Activated CD4-positive, alpha-beta T cell treated with anti-CD3 and anti-CD28 coated beads, Interleukin-2, amount 50 U/mL, for 48 hours (primary cell): Measurements from ENCODE around the gene TTC21A.

Experiments
- DNase-seq, 2 experiments: peaks; one replicate each; pipeline ENCODE4 v3.0.0-alpha.2; 2020

Gene TTC21A

GRCh38 chr3:39122813-39123212 lies 15.3 kb downstream of the TTC21A start:
- no peak for DNase-seq

GRCh38 chr3:39124876-39125840 lies 17.7 kb downstream of the TTC21A start:
- DNase-seq = no peak

DNA sequence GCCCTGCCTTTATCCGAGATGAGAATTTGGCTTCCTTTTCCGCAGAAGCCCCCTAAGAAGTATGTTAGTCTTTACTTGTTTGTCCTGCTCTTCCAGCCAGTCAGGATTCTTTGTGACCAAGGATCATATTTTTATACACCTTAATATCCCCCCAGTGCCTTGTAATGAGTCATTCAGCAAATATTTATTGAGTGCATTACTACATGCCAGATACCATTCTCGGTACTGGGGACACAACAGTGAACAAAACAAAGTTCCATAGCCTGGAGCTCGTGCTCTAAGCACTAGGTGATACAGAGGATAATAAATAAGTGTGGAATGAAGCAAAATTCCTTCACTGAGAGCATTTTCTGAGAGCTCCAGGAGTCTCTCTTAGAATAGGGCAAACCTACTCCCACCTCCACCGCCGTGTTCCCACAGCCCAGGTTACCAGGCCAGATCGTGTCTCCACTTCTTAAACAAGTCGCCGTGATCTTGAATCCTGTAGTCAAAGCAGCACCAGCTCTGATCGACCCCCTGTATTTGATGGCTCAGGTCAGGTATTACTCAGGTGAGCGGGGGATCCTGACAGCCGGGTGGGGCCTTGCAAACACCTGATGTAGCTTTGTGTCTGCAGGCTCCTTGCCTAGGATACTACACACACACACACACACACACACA lies 18.5 kb downstream of the TTC21A start:
- no peak for DNase-seq

GRCh38 chr3:39126532-39127071 lies 19.1 kb downstream of the TTC21A start:
- DNase-seq = peak; percentile 45 to 54

- no peak for DNase-seq
These were observed 19.9 kb downstream of the TTC21A start for GRCh38 chr3:39127269-39127907.

- no peak for DNase-seq
These were observed 20.4 kb downstream of the TTC21A start for GRCh38 chr3:39127908-39128304.

- no peak for DNase-seq
These were observed 21.5 kb downstream of the TTC21A start for GRCh38 chr3:39128951-39129350.

DNA sequence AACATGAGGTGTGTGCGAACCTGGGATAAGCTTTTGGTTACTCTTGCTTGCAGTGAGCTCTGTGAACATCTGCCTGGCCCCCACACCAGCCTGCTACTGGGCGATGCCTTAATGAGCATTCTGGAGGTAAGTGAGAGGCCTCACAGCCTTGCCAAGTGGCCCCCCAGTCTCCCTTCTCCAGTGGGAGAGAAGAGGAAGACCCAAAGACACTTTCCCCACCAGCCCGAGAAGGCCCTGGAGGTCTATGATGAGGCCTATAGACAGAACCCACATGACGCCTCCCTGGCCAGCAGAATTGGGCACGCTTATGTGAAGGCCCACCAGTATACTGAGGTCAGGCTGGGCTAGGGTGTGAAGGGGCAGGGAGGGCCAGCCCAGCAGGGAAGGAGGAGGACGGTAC lies 22.5 kb downstream of the TTC21A start:
- DNase-seq = no peak

DNA sequence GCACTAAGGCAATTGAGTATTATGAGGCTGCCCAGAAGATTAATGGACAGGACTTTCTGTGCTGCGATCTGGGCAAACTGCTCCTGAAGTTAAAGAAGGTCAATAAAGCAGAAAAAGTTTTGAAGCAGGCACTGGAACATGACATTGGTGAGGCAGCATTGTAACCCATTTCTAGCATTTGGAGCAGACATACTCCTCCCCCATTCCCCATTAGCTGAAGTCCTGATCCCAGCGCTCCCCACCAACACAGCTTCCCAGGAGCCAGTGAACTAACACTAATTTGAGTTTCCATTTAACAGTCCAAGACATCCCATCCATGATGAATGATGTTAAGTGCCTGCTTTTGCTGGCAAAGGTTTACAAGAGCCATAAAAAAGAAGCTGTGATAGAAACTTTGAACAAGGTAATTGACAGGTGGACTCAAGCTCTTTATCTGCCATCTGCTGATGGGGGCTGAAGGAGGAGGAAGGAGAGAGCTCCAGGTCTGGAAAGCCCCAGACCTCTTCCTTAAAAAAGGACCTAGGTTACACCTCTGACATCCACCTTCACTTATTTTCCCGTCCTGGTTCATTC lies 23.3 kb downstream of the TTC21A start:
- no peak for DNase-seq

DNA sequence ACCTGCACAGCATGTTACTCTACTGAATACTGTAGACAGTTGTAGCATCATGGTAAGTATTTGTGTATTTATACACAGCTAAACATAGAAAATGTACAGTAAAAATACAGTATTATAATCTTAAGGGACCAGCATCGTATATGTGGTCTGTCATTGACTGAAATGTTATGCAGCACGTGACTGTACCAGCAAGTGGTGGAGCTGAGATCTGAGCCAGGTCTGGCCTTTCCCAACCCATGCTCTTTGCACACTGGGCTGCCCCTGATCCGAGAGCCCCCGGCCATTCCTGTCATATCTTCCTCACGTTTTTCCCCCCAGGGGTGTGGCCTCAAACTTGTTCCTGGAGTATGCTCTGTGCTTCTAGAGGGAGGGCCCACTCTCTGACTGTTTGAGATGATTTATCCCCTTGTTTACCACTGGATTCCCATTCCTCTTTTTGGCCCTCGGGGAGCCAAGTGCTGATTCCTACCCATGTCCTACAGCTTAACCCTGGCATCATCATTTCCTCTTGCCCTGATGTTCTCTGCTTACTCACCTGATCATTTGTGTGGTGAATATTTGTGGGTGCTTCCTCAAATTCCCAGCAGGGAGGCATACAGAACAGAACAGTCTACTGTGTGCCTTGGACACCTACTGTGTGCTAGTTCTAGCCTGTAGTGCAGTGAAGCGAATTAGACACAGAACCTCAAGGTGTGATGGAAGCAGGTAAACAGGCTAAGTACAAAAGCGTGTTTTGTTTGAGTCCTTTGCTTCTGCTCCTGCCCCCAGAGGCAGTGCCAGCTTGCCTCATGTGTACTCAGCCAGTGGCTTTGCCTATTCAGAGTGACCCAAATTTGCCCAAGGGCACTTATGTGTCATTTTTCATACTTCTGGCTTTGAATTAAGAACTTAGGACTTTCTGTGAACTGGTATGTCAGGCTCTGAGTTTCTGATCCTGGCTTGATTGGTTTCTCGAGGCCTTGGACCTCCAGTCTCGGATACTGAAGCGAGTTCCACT lies 24.9 kb downstream of the TTC21A start:
- no peak for DNase-seq

DNA sequence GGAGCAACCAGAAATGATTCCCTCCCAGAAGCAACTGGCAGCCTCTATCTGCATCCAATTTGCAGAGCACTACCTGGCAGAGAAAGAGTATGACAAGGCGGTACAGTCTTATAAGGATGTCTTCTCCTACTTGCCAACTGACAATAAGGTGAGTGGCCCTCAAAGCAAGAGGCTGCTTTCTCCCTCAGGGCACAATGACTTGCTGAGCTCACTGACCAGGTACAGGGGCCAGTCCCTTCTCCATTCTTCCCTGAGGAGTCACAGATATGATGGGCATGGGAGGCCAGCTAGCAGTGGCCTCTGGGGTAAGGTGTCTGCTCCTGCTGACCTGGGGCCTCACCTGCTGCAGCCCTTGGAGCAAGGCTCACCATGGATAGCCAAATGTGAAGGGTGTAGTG lies 25.6 kb downstream of the TTC21A start:
- DNase-seq = no peak

GRCh38 chr3:39133822-39134221 lies 26.3 kb downstream of the TTC21A start:
- no peak for DNase-seq

- DNase-seq = no peak
These were observed 26.8 kb downstream of the TTC21A start for GRCh38 chr3:39134305-39134704.

GRCh38 chr3:39135170-39135805 lies 27.8 kb downstream of the TTC21A start:
- DNase-seq = no peak

- DNase-seq = no peak
These were observed 29.3 kb downstream of the TTC21A start for GRCh38 chr3:39136533-39137434.

- no peak for DNase-seq
These were observed 30.0 kb downstream of the TTC21A start for GRCh38 chr3:39137435-39137936.

DNA sequence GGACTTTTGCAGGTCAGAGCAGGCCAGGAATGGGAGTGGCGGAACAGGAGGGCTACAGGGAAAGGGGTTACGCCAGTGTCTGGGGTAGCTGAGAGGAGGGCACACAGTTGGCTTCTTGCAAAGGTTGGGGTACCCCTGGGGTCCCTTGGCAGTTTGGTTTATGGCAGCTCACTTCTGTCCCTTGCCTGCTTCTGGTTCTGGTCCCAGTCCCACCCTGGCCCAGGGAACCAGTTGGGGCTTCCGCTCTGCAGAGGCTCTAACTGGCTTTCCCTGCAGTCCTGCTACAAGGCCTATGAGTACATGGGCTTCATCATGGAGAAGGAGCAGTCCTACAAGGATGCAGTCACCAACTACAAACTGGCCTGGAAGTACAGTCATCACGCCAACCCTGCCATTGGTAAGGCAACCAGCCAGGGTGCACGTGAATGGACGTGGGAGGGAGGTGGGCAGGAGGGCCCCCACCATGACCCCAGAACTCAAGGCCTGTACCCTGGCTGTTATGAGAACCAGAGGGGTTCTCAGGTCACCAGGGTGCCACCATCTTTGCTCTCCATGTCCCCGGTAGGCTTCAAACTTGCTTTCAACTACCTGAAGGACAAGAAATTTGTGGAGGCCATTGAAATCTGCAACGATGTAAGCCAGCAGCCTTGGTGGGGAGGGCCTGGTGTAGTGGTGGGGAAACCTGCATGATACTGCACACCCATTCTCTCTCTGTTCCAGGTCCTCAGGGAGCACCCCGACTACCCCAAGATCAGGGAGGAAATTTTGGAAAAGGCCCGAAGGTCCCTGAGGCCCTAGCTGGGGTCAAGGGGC lies 30.7 kb downstream of the TTC21A start:
- DNase-seq = no peak

DNA sequence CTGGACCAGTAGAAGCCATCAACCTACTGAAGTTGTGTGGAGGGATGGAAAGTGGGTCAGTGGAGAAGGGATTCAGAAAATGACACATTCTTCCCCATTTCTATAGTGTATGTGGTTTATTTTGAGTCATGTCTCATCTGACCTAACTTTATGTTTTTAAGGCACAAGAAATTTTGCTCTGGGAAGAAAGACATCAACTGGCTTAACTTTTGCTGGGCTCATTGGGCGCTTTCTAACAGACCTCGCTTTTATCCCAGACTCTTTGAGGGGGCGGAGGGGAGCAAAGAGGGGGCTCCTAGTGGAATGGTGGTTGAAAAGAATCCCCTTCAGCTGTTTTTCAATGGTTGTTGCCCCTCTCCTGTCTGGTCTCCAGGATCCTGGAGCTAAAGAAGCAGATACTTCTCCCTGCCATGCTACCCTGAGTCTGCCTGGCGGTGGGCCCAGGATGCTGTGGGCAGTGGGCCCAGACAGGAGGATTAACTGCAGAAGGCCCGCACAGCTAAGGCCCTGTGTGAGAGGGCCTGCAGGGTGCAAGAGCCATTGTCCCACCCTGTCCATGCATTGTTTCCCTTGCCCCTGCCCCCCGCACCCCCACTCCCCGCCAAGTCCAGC lies 31.4 kb downstream of the TTC21A start:
- DNase-seq = no peak

GRCh38 chr3:39139442-39139841 lies 32.0 kb downstream of the TTC21A start:
- DNase-seq = no peak
